GM10248 (cell line): Measurements from ENCODE around the gene GNG7.
"Not testable (repeated sequence)": the region's sequence is repeated elsewhere in the genome, so short reads cannot be mapped to it uniquely, and the experiment has no call there.

Source experiments
- CTCF ChIA-PET: fragments of 300-600 bp; sonication (Branson Sonifier 250); formaldehyde crosslinking; extraction: SDS; loops from one replicate; lab custom pipeline; 2021; ENCODE audit warnings: antibody characterized with exemption; lab: Yijun Ruan, JAX
- POLR2A ChIA-PET: fragments of 350-650 bp; sonication (Branson Sonifier 250); formaldehyde crosslinking; extraction: SDS; loops from one replicate; lab custom pipeline; 2020; ENCODE audit warnings: antibody characterized with exemption; lab: Yijun Ruan, JAX
- DNase-seq: peaks from one replicate; pipeline ENCODE4 v3.0.0; 2012; ENCODE audit errors: extremely low spot score
- TF ChIP-seq, protein P1 (sequence below): IDR thresholded peaks from 2 replicates; pipeline ENCODE4 v1.5.1; 2012; ENCODE audit warnings: mild to moderate bottlenecking, low read depth; ENCODE audit errors: extremely low read depth, missing control alignments, control extremely low read depth

Gene GNG7

DNA sequence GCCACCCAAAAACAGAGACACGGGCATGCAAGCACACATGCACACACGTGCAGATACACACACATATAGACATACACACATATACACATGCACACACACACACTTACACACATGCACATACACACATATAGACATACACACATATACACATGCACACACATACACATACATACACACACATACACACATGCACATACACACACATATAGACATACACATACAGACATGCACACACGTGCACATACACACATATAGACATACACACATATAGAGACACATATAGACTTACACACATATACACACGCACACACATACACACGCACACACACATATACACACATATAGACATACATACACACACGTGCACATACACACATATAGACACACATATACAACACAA lies 134.5 kb downstream of the GNG7 start:
- ChIA-PET POLR2A (no interaction called here), CTCF (interaction anchor here (1.2 kb wide), 1 partner anchor 12 kb away, joined by 7 read pairs; no protein-coding TSS in a partner anchor)
- TF ChIP-seq, protein P1, sequence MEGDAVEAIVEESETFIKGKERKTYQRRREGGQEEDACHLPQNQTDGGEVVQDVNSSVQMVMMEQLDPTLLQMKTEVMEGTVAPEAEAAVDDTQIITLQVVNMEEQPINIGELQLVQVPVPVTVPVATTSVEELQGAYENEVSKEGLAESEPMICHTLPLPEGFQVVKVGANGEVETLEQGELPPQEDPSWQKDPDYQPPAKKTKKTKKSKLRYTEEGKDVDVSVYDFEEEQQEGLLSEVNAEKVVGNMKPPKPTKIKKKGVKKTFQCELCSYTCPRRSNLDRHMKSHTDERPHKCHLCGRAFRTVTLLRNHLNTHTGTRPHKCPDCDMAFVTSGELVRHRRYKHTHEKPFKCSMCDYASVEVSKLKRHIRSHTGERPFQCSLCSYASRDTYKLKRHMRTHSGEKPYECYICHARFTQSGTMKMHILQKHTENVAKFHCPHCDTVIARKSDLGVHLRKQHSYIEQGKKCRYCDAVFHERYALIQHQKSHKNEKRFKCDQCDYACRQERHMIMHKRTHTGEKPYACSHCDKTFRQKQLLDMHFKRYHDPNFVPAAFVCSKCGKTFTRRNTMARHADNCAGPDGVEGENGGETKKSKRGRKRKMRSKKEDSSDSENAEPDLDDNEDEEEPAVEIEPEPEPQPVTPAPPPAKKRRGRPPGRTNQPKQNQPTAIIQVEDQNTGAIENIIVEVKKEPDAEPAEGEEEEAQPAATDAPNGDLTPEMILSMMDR: no peak
- DNase-seq: no peak

DNA sequence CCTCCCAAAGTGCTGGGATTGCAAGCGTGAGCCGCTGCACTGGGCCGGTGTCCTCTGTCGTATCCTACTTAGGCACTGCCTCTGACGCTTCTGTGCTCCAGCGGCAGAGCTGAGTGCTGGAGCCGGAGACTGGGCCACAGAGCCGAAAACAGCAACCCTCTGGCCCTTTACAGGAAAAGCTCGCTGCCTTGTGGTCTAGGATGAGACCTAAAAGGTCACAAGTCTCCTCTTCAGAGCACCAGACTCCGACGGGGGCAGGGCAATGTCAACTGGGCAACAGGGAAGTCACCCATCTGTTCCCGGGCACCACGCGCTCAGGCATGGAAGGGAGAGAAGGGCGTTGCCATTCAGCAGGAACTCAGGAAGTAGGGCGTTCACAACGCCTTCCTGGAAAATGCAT lies 134.9 kb downstream of the GNG7 start:
- TF ChIP-seq, protein P1: no peak
- POLR2A ChIA-PET: no interaction called here
- CTCF ChIA-PET: interaction anchor here (1.2 kb wide), 1 partner anchor 12 kb away, joined by 7 read pairs; no protein-coding TSS in a partner anchor

DNA sequence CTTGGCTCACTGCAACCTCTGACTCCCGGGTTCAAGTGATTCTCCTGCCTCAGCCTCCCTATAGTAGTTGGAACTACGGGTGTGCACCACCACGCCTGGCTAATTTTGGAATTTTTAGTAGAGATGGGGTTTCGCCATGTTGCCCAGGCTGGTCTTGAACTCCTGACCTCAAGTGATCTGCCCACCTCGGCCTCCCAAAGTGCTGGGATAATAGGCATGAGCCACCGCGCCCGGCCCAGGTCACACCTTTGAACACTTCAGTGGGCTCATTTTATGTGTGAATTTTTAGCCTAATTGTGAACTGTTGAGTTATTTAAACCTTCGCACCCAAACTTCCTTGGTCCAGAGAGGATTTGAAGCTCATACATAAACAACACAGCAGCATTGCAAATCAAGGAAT lies 138.9 kb downstream of the GNG7 start:
- POLR2A ChIA-PET: interaction anchor here (1.4 kb wide), 1 partner anchor 88 kb away, joined by 9 read pairs; the partner anchor contains the start of gene GADD45B
- CTCF ChIA-PET: interaction anchor here (0.6 to 1.5 kb wide), 3 partner anchors 9 to 74 kb away, joined by 3 read pairs; no protein-coding TSS in a partner anchor
- DNase-seq: not testable (repeated sequence)

More for the DNA sequence above, 134.9 kb downstream of the GNG7 start:
- no peak for DNase-seq

DNA sequence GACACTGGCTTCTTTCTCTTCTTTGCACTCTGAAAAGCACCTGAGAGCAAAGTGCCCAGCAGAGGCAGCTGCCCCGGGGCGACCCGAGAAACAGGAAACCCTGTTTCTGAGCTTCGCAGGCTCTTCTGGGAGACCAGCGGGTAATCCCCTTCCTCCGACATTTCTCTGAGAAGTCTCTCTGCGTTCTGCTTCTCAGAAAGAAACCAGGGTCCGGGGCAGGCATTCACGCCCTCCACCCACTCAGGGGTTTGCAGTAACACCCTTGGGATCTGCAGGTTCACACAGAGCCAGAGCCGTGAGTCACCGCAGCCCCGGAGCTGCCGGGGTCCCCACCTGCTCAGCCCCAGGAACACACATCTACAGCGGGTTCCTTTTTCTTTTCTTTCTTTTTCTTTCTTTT lies 140.6 kb downstream of the GNG7 start:
- TF ChIP-seq, protein P1: no peak
- POLR2A ChIA-PET: interaction anchor here (0.6 to 1.8 kb wide), 8 partner anchors 9 to 497 kb away, joined by 3 to 35 read pairs (median 5); partner anchors contain the start of gene GADD45B
- DNase-seq: peak; percentile 87
- CTCF ChIA-PET: interaction anchor here (0.8 to 2.0 kb wide), 9 partner anchors 9 to 75 kb away, joined by 3 to 6 read pairs (median 3); no protein-coding TSS in a partner anchor

DNA sequence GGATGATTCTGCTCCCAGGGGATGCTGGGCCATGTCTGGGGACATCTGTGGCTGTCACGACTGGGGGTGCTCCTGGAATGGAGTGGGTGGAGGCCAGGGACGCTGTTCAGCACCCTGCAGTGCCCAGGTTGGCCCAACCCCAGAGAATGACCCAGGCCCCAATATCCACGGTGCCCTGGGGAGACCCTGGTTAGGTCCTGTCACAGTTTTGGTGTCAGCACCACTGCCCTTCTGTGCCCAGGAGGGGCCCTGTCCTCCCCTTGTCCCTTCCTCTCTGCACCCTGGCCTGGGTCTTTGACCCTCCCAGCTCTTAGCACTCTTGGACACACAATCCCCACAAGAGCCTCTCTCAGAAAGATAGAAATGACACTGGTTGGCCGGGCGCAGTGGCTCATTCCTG lies 141.3 kb downstream of the GNG7 start:
- POLR2A ChIA-PET: interaction anchor here (0.6 to 1.8 kb wide), 7 partner anchors 8 to 85 kb away, joined by 3 to 35 read pairs (median 5); partner anchors contain the start of gene GADD45B
- CTCF ChIA-PET: interaction anchor here (0.8 to 2.0 kb wide), 9 partner anchors 8 to 75 kb away, joined by 3 to 6 read pairs (median 3); no protein-coding TSS in a partner anchor
- TF ChIP-seq, protein P1: no peak
- DNase-seq: no peak

DNA sequence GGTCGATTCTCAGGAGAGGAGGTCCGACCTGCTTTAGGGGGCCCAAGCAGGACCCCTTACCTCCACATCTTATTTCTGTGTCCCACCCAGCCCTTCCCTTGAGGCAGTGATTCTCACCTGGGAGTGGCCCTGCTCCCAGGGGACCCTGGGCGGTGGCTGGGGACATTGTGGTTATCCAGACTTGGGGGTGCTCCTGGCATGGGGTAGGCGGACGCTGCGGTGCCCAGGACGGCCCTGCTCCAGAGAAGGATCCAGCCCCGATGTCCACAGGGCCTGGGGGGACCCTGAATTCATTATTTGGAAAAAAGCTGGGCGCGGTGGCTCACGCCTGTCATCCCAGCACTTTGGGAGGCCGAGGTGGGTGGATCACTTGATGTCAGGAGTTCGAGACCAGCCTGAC lies 142.1 kb downstream of the GNG7 start:
- TF ChIP-seq, protein P1: no peak
- no peak for DNase-seq
- POLR2A ChIA-PET: no interaction called here
- CTCF ChIA-PET: no interaction called here

DNA sequence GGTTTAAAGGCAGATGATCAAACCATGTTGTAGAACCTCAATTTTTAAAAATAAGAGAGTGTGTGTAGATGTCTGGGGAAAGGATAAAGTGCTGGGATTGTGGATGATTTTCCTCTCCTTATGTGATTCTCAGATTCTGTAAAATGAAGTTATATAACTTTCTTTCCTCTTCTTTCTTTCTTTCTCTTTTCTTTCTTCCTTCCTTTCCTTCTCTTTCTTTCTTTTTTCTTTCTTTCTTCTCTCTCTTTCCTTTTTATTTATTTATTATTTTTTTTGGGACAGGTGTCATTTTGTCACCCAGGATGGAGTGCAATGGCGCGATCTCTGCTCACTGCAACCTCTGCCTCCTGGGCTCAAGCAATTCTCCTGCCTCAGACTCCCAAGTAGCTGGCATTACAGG lies 144.0 kb downstream of the GNG7 start:
- DNase-seq: no peak
- CTCF ChIA-PET: no interaction called here
- TF ChIP-seq, protein P1: no peak
- POLR2A ChIA-PET: no interaction called here

DNA sequence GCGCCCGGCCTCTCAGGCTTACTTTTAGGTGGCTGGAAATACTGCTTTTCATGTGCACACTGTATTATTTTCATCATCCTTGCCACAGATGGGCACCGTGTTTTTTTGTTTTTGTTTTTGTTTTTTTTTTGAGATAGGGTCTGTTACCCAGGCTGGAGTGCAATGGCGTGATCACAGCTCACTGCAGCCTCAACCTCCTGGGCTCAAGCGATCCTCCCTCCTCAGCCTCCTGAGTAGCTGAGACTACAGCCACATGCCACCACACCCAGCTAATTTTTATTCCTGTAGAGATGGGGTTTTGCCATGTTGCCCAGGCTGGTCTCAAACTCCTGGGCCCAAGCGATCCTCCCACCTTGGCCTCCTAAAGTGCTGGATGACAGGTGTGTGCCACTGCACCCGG lies 144.4 kb downstream of the GNG7 start:
- POLR2A ChIA-PET: interaction anchor here (2.6 kb wide), 1 partner anchor 82 kb away, joined by 13 read pairs; the partner anchor contains the start of gene GADD45B
- DNase-seq, CTCF ChIA-PET: not testable (repeated sequence)
